Stimulated activated CD8-positive, alpha-beta memory T cell treated with anti-CD3 and anti-CD28 coated beads, Interleukin-15, amount 100 ng/mL, for 24 hours (primary cell): Measurements from ENCODE around the gene TMEM238L.

Source experiments
- DNase-seq: peaks from one replicate; pipeline ENCODE4 v3.0.0-alpha.2; 2020; ENCODE audit warnings: low read depth

The TMEM238L gene

DNA sequence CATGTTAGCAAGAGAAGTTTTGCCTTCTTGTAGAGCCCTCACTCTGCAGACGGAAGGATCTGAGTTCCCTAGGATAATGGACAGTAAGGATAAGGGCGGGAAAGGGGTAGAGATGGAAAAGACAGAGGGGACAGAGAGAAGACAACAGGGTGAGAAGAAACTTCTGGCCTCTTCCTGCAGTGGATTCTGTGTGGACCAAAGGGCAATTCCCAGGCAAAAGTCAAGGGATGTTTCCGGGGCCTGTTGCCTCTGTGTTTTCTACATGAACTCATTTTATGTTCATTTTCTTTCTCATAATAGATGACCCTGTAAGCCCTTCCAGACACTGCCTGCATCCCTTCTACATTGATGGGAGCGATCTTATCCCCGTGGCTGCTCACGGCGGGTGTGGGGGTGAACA lies 647 bp upstream of the TMEM238L start:
- no peak for DNase-seq

DNA sequence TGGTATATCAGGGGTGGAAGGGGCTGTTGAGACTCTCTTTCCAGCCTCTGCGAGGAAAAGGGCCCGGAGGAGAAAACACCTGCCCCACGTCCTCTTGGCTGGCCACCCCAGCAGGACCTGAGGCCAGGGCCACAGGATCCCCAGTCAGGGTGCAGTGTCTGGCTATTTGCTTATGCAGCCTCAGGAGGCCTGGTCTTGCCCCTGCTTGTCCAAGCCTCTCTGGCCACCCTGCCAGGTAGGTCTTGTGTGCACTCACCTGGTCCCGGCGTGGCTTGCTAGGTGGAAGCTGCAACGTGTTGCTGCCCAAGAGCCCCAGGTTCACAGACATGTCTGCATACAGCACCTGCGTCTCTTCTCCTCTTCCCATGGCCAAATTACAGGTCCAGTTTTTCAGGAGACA lies 549 bp downstream of the TMEM238L start:
- no peak for DNase-seq

DNA sequence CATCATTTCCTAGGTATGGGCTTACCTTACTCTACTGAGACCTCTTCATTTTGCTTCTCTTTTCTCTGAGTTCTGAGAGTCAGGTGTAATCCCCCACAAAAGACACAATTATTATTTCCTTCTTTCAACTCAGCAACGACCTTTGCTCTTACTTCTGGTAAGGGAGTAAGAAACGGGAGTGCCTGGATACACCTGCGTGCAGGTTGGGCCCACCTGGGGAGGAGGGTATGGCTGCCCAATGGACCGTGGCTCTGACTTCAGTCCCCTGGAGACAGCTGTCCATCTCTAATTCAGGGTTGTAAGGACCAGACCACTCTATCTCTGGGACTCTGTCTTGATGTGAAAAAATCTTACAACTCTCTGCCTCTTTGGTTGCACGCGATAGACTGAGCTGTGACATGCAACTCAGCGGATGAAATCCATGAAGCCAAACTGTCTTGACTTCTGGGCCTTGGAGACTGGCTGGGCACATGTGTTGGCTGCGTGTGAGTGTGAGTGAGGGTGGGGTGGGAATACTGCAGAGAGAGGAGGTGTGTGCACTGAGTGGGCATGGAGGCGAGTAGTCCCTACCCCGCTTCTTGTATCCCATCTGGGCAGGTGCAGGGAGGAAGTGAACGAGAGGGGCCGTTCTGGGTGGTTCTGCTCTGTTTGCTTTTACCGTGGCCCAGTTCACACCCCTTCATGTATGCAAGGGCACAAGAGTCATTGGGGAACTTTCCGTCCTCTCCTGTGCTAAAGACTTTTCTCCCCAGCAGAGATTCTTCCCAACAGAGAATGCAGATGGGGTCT lies 1.2 kb downstream of the TMEM238L start:
- DNase-seq, result no peak

GRCh38 chr17:10799407-10799806 lies 4.5 kb downstream of the TMEM238L start:
- DNase-seq, result no peak

DNA sequence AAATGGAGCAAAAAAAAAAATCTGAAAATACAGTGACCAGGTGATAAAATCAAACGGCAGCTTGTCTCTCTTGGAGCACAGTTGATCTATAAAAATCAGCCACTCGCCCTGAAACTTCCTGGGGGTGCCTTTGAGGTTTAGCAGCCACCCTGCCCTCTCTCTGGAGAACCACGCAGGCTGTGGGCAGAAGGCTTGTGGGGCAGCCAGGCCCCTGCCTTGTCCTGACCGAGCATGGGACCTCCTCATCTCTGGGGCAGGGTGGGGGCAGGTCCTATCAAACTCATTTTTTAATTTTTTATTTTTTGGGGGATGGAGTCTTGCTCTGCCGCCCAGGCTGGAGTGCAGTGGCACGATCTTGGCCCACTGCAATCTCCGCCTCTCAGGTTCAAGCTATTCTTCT lies 5.0 kb downstream of the TMEM238L start:
- DNase-seq, result no peak

GRCh38 chr17:10798332-10798749 lies 5.6 kb downstream of the TMEM238L start:
- no peak for DNase-seq

GRCh38 chr17:10797476-10798328 lies 6.2 kb downstream of the TMEM238L start:
- no peak for DNase-seq

DNA sequence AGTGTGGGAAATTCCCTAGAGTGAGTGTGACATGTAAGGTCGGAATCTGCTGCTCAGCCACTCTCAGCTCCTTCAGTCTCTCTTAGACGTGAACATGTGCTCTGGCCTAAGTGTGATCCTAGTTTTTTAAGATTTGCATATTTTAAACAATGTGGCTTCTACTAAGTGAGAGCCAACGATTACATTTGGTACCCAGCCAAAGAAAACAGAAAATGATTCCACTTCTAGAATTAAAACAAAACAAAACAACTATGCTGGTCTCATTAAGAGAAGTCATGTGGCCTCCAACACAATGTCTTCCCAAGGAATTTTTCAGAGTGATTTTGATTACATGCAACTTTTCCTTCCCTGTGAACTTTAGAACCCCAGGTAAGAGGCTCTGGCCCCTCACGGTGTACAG lies 10.1 kb downstream of the TMEM238L start:
- no peak for DNase-seq

DNA sequence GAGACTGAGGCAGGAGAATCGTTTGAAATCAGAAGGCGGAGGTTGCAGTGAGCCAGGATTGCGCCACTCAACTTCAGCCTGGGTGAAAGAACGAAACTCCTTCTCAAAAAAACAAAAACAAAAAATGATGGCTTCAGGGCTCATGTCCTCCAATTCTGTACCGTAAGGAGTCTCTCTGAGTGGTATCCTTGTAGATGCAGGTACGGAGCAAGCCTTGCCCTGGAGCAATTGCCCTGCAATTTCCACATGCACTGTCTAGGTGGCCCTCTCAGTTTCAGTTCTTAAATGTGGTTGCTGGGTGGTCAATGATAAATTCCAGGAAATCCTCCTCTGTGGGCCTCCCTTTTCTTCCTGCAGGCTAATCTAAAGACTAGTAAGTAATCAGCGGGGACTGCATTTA lies 10.6 kb downstream of the TMEM238L start:
- DNase-seq, result no peak

DNA sequence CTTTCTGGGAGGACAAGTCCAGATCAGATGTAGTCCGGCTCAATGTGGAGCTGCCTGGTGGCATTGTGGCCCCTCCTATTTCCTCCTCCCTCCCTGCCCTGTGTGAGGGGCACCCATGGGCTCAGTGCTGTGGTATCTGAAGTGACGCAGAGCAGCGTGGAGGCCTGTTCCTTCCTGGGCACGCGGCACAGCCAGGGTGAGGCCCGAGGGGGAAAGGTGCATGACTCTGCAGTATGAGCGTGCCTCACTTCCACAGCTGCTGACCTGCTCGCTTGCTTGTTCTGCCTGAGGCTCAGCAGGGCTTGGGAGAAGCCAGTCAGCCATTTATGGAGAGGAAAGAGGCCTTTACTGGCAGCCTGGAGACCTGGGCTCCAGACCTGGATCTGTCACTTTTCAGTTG lies 11.7 kb downstream of the TMEM238L start:
- no peak for DNase-seq

GRCh38 chr17:10790491-10791401 lies 13.2 kb downstream of the TMEM238L start:
- no peak for DNase-seq

- DNase-seq, result no peak
Observed at GRCh38 chr17:10789694-10790271, 14.1 kb downstream of the TMEM238L start.

DNA sequence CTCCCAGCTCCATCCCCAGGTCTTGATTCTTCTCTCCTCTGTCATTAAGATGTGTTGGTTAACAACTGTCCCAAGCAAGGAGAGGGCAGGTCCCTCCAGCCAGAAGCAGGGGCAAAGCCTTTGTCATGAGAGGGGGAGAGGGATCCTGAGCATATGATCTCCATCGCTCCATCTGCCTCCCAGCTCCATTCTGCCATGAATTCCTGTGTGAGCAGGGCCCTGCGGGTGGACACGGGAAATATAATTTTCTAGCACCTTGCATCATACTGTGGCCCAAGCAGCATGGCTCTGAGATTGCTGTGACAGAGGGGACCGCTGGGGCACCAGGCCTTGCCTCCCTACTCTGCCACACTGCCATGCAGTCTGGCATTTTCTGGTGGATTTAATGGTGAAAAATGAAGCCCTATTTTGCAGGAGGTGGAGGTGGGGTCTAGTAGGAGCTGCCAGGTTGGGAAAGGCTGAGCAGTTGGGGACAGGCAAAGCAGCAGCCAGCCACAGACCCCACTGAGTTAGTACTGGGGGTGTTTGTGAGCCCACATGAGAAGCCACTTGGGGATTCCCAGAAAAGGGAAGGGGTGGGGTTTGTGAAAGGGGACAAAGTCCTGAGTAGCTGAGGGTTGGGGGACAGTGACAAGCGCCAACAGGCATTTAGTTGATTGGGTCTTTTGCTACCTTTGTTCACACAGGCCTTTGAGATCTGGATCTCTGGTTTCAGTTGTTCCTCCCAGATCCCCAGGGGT lies 16.4 kb downstream of the TMEM238L start:
- DNase-seq, result no peak

GRCh38 chr17:10785295-10785694 lies 18.6 kb downstream of the TMEM238L start:
- no peak for DNase-seq

- no peak for DNase-seq
Observed at GRCh38 chr17:10779609-10780008, 24.3 kb downstream of the TMEM238L start.

DNA sequence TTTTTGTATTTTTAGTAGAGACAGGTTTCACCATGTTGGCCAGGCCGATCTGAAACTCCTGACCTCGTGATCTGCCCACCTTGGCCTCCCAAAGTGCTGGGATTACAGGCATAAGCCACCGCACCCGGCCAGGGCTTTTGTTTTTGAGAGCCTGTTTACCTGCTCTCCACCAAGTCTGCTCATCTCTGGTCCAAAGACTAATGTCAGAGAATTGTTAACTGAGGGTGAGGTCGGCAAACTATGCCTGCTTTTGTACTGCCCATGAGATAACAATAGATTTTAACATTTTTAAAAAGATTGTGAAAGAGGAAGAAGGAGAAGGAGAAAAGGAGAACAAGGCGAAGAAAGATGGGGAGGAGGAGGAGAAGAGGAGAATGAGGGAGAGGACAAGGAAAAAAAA lies 26.0 kb downstream of the TMEM238L start:
- no peak for DNase-seq

DNA sequence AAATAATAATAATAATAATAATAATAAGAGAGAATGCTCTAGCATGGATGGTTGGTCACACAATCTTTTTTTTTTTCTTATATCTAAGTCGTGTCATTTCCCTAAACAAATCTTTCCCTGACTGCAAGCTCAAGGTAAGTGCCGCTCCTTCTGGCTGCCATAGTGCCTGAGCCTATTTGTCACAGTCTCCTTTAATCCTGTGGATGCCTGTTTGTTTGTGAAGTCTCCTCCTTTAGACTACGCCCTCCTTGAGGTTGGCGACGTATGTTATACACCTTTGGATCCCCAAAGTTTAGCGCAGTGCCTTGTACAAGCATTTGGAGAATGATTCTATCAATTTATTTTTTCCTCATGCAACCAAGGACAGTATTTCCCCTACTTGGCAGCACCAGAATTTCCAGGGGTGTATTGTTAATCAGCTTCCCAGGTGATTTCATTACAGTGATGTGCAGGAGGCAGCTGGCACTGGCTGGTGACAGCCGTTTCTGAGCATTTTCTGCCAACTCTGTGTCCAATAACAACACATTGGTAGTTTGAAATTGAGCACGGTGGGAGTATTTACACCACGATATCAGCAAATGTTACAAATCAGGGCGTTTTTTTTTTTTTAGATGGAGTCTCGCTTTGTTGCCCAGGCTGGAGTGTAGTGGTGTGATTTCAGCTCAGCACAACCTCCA lies 26.6 kb downstream of the TMEM238L start:
- no peak for DNase-seq

- DNase-seq, result no peak
Observed at GRCh38 chr17:10776381-10776780, 27.5 kb downstream of the TMEM238L start.

DNA sequence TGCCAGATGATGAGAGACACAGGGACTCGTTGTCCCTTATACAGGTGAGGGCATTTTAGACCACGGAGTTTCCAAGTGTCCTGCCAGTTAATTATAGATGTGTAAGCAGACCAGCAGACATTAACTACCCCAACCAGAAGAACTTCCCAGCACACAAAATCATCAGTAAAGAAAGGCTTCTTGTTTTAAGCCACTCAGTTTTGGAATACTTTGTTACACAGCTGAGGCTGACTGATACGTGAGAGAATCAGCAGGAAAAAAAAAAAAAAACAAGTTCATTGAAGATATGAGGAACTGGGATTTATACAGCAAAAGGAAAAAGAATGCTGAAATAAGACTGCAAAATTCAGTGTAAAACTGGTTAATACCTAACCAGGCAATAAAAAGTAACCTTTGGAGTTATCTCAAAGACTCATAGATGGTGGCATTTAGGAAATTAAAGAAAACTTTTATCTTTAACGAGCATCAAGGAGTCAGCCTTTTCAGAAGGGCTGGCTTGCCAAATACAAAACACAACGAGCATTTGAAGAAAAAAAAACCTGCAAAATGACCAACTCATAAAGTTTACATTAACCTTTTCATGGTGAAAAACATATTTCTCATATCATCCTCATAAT lies 28.1 kb downstream of the TMEM238L start:
- no peak for DNase-seq

- no peak for DNase-seq
Observed at GRCh38 chr17:10775058-10775457, 28.8 kb downstream of the TMEM238L start.
